HepG2 (cell line): ENCODE results near the gene KRTAP21-1.

Experiments
- SIN3A ChIP-seq: IDR thresholded peaks from 2 replicates; pipeline ENCODE4 v1.6.1; 2011; ENCODE audit warnings: low read depth, mild to moderate bottlenecking, control low read depth, low read length, borderline replicate concordance
- UBTF ChIP-seq: sonication (generic); formaldehyde crosslinking; IDR thresholded peaks from 2 replicates; pipeline ENCODE4 v1.4.0; 2020; ENCODE audit warnings: mild to moderate bottlenecking, missing genetic modification reagents

- no peak for TF ChIP-seq UBTF
- no peak for TF ChIP-seq SIN3A
Observed at GRCh38 chr21:30793581-30794314, 38.5 kb upstream of the KRTAP21-1 start.
